Left ventricle myocardium superior (tissue), 1 donor: ENCODE measurements around the gene EIF4E. TPM values are rescaled to one million over a fixed set of nuclear protein-coding genes. Genes with fewer than 3 reads are reported as not detected.

Source experiments
- ATAC-seq: fragments of 200-7000 bp; cut with Tn5 transposase; one replicate; pipeline ENCODE4 v1.9.1; 2020; ENCODE audit warnings: mild to moderate bottlenecking, moderate library complexity
- DNase-seq: peaks from one replicate; pipeline ENCODE4 v3.0.0-alpha.2; 2020
- intact Hi-C: fragments of 100-400 bp; cut with micrococcal nuclease; formaldehyde crosslinking; loops from one replicate; pipeline ENCODE4 v1.11.0; 2022
- long read RNA-seq: library from polyadenylated mRNA; unstranded; transcript quantifications from one replicate; pipeline ENCODE4 v2.0.0, GENCODE V29; 2021
- total RNA-seq: library from RNA; stranded (reverse); fragmentation: NEBNext Ultra II Directional; extraction: Animal tissue kit (Norgen Biotek cat#: 25700); gene quantifications from one replicate; pipeline ENCODE4 v1.2.1, GENCODE V29; 2021
- donor health status: DM: no; HTN: yes; CAD: no; lungs with severe emphysema.

The EIF4E gene, protein sequence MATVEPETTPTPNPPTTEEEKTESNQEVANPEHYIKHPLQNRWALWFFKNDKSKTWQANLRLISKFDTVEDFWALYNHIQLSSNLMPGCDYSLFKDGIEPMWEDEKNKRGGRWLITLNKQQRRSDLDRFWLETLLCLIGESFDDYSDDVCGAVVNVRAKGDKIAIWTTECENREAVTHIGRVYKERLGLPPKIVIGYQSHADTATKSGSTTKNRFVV
- 57.5 TPM for total RNA-seq
- long read RNA-seq, full-length matches to known transcripts: 42 of 48 reads
- long read RNA-seq, partial matches to known transcripts: 4 of 48 reads
- long read RNA-seq, other reads (novel, unspliced or antisense): 2 of 48 reads

DNA sequence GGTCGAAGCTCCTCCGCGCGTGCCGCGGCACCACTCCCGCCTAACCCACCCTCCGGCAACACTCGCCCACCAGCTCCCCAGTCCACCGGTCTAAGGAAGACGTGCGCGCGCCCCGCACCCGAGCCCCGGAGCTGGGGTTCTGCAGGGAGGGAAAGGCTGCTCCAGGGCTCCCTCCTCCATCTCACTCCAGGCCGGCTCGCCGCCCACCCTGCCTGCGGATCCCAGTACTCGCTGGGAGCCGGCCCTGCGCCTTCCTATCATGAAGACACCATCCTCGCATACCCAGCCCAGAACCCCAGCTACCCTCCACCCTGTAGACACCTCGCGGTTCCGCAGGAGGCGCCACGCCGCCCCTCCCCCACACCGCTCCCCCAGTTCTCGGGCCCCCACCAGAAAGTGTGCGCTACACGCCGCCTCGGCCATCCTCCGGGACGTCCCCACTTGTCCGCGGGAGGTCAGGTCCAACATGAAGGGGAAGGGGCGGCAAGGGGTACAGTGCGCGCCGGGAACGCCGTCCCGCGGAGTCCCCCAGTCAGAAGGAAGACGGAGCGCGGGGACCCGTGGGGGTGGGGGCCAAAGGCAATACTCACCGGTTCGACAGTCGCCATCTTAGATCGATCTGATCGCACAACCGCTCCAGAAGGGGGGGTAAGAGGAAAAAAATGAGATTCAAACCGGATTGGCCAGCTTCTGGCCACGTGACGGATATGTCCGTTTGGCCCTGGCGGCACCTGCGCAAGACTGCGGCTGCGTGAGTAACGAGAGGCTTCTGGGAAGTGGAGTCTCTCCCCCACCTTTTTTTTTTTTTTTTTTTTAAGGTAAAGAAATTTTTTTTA lies at the start of gene EIF4E:
TSS of gene EIF4E (minus strand) at position 629 of the 836 bp plus-strand sequence. CDS start at position 608, 21 bp downstream.
- intact Hi-C loops: no loop called here
- ATAC-seq (peak; percentile 97), DNase-seq (peak; percentile 98)

DNA sequence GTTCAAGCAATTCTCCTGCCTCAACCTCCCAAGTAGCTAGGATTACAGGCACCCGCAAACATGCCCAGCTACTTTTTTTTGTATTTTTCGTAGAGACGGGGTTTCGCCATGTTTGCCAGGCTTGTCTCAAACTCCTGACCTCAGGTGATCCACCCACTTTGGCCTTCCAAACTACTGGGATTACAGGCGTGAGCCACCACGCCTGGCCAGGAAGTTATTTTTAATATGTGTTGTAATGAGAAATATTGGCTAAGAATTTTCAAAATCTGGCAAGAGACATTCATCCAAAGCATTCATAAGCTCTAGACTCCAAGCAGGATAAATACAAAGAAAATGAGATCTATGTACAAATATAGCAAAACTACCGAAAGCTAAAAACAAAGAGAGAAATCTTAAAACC lies 48.6 kb upstream of the EIF4E start:
- ATAC-seq (no peak), DNase-seq (no peak)
- intact Hi-C loops: no loop called here

DNA sequence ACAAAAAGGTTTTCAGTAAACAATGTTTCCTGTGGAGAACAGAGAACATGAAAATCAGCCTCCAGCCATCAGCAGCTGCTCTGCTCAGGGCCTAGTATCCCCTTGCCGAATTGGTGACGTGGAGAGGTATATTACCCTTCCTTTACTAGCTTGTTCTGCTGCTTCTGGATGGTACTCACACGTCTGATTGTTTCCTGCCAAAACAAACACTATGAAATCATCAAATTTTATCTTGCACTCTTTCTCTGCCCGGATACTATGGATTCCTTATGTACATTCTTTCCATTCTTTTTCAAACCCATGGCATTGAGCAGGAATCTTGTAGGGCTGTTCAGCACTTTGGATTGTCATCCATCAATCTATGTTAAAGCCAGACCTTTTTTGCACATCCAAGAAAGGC lies 47.8 kb upstream of the EIF4E start:
- ATAC-seq (no peak), DNase-seq (no peak)
- intact Hi-C loops: no loop called here

DNA sequence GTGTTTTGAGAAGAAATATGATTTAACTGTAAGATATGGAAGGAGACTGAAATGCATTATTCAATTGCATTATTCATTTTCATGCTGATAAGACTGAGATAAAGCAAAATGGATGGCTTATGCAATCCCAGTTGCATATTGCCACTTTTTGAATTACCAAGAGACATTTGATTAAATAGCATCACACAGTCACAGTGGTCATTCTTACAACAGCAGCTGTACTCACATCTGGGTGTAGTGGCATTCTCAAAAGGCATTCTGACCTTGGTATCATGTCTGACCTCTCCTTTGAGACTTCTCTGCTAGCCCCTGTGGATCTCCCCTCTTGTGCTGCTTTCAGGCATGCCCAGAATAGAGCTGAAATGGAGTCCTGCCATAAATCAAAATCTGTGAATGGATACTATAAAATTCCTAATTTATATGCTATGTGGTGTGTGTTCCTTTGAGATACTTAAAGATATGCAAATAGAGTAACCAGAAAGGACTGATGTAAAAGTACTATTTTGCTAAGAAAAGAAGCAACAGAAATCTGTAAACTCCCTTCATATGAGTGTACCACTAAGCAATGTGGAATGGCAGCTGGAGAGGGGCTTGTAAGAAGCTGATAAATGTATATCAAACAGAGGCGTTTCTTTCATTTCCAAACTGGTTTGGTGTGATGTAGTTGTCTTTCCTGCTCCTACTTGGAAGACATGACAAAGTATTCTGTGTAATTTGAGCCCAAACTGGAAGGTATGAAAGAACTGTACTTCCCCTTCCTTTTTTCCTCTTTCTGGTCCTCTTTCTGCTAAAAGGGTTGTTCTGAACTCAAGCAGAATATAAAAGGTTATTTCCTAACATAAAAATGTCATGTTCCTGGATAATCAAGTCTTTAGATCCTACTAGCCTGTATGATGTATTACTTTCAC lies 41.2 kb upstream of the EIF4E start:
- intact Hi-C loops: no loop called here
- ATAC-seq (no peak), DNase-seq (no peak)

DNA sequence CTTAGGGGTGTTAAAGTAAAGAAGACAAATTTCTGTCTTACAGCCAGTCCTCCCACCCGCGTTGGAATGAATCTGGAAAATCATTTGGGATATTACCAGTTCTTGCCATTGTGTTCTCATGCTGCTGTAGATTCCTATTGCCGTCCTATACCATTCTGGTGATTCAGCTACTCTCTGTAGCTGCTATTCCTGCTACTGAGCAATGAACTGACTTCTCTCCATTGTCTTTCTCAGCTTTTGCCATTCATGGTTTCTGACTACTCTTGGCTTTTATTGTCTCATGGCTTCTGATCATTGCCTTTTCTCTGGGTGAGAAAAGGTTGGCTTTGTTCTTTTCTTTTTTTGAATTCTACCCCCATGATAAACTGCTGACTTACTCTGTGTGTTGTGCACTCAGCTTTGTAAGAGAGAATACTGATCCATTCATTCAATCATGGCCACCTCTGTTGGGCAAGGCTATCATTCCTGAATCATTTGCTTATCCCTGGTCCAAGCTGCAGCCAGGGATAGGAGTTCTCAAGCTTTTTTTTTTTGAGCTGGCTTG lies 38.9 kb upstream of the EIF4E start:
- ATAC-seq (no peak), DNase-seq (no peak)
- intact Hi-C loops: no loop called here

DNA sequence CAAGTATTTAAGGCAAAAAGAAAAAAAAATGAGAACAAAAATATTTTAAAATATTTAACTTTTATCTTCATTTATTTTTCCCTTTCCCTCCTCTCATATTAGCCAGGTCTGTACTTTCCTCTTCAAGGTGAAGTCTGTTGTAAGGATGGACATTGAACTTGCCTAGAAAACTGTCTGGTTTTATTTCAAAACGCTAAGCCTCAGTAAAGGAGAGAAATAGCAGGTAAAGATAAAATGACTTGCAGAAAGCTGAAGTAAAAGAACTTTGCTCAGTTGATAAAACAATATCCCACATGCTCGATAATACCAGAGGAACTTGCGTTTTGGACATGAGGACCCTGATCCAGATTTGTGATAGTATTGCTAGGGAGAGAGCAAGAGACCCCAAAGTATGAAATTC lies 38.0 kb upstream of the EIF4E start:
- intact Hi-C loops: no loop called here
- ATAC-seq: no peak
- no peak for DNase-seq

DNA sequence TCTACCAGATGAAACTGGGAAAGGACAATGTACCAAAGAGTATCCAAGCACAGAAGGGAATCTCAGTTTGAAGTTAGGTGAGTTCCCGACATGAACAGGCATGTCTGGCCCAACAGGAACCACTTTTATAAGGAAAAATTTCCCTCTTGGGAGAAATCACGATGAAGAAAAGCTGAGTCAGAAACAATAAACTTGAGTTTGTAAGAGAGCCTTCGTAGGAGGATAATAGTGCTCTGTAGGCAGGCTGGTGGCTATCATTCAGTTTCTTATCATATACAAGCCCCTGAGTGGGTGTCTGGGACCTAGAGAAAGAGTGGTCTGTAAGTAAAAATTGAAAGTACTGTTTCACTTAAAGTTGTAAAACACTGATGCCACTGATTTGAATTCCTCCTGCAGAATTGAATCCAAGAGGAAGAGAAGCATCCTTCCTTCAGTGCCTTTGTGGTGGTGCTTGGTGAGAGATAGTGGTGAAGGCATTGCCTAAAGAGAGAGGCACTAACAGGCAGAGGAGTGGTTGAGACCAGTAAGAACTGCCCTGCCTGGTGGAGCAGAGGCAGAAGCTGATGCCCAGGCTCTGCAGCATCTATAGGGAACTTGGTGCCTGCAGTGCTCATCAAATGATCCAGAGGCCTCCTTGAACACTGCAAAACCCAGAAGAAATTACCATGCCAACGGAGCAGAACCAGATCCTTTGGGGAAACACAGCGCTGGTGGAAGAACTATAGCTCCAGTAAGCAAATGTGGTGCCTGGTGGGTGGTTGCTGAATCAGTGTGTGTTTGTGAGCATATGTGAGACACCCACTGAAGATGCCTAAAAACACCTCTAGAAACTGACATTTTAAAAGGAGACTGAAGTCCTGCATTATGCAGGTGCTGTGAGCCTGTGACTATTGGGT lies 34.9 kb upstream of the EIF4E start:
- ATAC-seq (no peak), DNase-seq (no peak)
- intact Hi-C loops: no loop called here

DNA sequence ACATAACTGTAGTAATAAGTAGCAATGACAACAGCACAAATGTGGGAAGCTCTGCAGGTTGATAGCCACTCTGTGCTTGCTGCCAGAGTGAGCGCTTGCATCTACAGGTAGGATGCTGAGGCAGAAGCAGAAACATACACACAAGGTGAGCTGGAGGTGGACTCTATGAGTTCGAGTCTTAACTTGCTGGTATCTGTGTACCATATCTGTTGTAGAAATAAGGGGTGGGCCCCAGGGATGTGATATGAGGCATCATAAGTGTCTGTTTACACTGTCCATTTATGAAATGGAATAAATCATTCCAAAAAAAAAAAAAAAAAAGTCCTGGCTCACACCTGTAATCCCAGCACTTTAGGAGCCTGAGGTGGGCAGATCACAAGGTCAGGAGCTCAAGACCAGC lies 32.8 kb upstream of the EIF4E start:
- no peak for ATAC-seq

DNA sequence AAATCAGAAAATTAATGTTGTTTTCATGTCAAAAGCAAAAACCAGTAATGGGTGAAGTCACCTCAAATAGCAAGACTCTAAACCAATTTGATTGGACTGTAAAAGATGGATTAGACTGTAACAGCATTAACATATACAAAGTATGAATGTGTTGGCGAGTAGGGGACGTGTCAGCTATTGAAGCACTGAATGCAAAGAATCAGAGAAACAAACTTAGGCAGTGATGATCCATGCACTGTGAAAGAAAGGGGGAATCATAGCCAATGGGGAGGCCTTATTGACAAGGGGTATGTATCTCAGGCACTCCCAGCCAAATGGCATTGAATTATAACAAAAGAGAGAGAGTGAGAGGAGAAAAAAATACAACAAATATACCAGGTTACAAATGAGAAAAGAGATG lies 30.5 kb upstream of the EIF4E start:
- DNase-seq (no peak), ATAC-seq (no peak)
- intact Hi-C loops: no loop called here

More for the DNA sequence above, 32.8 kb upstream of the EIF4E start:
- no peak for DNase-seq
- intact Hi-C loops: no loop called here

DNA sequence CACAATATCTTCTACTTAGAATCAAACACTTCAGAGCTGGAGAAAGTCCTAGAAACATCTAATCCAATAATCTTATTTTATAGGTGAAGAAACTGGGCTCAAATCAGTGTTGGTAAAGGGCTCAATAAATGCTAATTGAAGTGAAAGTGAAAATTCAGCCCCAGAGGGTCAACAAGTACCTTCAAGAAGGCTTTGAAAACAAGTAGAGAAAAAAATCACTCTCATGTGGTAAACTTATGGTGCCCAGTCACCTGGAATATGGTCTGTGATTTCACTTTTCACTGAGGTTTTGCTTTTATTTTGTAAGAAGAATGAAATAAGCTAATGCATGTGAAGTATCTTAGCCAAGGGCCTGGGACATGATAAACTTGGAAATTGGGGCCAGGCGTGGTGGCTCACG lies 29.1 kb upstream of the EIF4E start:
- DNase-seq: no peak

DNA sequence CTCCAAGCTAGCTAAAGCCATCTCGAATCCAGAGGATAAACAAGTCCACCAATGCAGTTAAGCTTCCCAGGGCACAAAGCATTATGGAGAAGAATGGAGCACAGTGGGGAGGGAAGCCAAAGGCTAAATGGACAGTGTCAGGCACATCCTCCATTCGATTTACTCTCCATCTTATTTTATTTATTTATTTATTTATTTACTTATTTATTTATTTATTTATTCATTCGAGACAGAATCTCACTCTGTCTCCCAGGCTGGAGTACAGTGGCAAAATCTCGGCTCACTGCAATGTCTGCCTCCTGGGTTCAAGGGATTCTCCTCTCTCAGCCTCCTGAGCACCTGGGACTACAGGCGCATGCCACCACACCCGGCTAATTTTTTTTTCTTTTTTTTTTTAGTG lies 26.3 kb upstream of the EIF4E start:
- DNase-seq (no peak), ATAC-seq (no peak)
- intact Hi-C loops: no loop called here

More for the DNA sequence above, 29.1 kb upstream of the EIF4E start:
- intact Hi-C loops: no loop called here
- ATAC-seq: no peak

DNA sequence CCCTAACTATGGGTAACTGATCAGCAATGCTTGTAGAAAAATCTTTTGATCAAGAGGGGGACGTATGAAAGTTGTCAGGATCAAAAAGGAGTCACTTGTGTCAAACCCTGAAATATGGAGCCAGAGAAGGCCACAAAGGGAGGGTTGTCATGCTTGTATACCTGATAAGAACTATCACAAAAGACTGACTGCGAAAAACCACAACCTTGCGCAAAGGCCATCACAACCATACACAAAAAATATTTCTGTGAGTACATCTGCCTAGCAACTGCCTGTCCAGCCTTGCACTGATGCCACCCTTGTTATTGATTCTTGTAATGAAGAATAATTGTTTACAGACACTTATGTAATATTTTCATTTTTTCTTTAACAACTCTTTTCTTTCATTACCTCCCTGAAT lies 22.8 kb upstream of the EIF4E start:
- DNase-seq (no peak), ATAC-seq (no peak)
- intact Hi-C loops: no loop called here

DNA sequence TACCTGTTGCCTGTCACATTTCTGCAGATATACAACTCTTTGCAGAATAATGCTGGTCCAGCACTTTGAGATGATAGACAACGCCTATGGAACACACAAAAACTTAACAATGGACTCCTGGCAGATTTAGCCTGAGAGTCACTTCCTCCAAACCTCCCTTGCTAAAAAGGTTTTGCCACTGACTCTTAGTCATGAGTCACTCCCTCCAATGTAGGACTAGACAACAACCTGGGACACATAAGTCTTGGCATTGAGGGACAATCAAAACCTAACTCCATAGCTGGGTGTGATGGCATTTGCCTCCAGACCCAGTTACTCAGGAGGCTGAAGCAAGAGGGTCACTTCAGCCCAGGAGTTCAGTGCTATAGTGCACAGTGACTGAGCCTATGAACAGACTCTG lies 22.0 kb upstream of the EIF4E start:
- intact Hi-C loops: no loop called here
- DNase-seq (no peak), ATAC-seq (no peak)

DNA sequence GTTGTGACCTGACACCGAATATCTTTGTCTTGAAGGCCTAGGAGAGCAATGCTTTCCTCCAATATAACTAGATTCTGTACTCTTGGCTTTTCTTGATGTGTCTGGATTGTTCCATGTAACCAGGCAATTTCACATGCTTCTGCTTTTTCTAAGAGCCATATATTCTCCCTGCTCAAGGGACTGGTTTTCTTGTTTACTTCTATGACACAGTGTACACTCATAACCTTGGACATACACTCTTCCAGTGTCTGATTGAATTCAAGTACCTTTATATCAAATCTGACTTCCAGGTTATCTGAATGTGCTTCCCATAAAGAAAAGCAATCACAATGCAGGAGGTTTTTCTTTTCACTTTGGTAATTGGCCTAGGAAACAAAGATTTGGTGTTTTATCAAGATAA lies 17.4 kb upstream of the EIF4E start:
- DNase-seq: no peak
- no peak for ATAC-seq
- intact Hi-C loops: loop anchor here (10.0 kb wide), 1 partner anchor 458 kb away; no protein-coding TSS in a partner anchor

DNA sequence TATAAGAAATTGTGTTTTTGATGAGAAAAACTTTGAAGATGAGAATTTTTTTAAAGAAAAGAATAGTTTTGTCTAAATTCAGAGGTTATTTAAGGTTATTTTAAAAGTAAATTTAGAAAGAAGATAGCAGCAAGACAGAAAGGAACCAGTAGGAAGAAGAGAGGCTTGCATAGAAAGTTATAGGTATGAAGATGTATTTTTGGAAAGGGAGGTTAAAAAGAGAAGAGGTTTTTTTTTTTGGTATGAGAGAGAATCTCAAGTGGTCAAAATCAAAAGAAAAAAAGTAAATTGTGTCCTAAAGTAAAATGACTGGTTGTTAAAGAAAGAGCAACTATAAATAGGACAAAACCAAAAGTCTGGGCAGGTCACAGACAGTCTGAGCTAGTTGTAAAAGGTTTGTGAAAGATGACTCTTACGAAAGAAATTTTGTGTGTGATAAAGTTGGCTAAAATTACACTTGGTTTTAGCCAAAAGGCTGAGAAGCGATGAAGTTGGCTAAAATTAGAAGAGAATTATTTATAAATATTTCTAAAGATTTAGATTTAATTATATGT lies 16.4 kb upstream of the EIF4E start:
- ATAC-seq: no peak
- intact Hi-C loops: loop anchor here (10.0 kb wide), 1 partner anchor 459 kb away; no protein-coding TSS in a partner anchor
- no peak for DNase-seq

DNA sequence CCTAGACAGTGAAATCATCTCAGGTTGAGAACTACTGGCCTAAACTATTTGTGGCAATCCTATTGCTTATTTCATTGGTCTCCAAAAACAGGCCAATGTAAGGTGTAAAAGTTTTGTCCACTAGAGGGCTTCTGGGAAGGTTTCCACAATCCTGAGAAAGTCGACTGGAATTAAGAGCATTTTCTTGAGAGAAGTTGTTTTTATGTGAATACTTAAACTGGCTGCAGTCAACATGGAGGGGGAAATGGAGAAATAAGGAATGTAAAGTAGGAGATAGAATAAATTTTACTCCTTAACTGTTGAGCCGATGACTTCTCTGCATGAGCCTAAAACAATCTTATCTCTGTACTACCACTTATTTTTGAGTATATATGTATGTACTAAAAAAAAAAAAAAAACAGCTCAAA lies 11.0 kb upstream of the EIF4E start:
- DNase-seq: no peak
- intact Hi-C loops: loop anchor here (10.0 kb wide), 1 partner anchor 465 kb away; no protein-coding TSS in a partner anchor

DNA sequence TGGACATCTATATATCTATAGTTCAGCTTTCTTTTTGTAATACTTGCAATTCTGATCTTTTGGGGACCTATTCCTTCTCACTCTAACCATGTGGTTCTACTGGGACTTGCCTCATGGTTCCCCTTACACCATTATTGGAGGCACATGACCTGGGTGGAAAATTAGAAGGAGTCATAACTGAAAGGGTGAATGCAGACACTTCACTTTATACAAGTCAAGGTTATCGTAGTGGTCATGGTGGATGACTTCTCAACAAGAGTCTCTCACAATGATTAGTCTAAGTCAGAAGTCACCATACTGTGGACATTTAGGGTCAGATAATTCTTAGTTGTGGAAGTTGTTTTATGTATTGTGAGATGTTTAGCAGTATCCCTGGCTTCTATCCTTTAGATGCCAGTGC lies 10.5 kb upstream of the EIF4E start:
- ATAC-seq (no peak), DNase-seq (no peak)
- intact Hi-C loops: no loop called here

More for the DNA sequence above, 11.0 kb upstream of the EIF4E start:
- peak; percentile 51 for ATAC-seq
